Gastrocnemius medialis (tissue), 4 donors: ENCODE measurements around the gene ARFGAP1. TPM values are rescaled to one million over a fixed set of nuclear protein-coding genes. Genes with fewer than 3 reads are reported as not detected.

ENCODE experiments used
- ATAC-seq, 2 donors: fragments of 150-250 bp; one replicate each; pipeline ENCODE4 v1.9.1; 2016
- DNase-seq, 2 donors: peaks; one replicate each; pipeline ENCODE4 v3.0.0-alpha.2; 2019
- H3K27ac ChIP-seq, 4 donors: fragments of 200-600 bp; sonication (generic); 1 replicate in 1 of 4; 2 replicates in 3 of 4; pipeline ENCODE4 v1.5.1; 2016 to 2018; ENCODE audit warnings: mild to moderate bottlenecking in 2 of 4, moderate library complexity in 1 of 4
- H3K27me3 ChIP-seq, 3 donors: fragments of 200-600 bp; sonication (generic) in 2 of 3; 1 replicate in 1 of 3; 2 replicates in 2 of 3; pipeline versions ENCODE4 v1.5.1 to v1.6.0; 2016 to 2019; ENCODE audit warnings: mild to moderate bottlenecking in 1 of 3, moderate library complexity in 1 of 3
- H3K36me3 ChIP-seq, 2 donors: fragments of 200-600 bp; sonication (generic) in 1 of 2; one replicate each; pipeline ENCODE4 v1.5.1; 2017 to 2018
- H3K4me1 ChIP-seq, 2 donors: fragments of 200-600 bp; sonication (generic) in 1 of 2; one replicate each; pipeline ENCODE4 v1.5.1; 2016 to 2017; ENCODE audit warnings: mild to moderate bottlenecking in 2 of 2
- H3K4me3 ChIP-seq, 4 donors: fragments of 200-600 bp; sonication (generic) in 3 of 4; 1 replicate in 1 of 4; 2 replicates in 3 of 4; pipeline ENCODE4 v1.5.1; 2016 to 2019; ENCODE audit warnings: mild to moderate bottlenecking in 2 of 4
- H3K9me3 ChIP-seq, 3 donors: fragments of 200-600 bp; sonication (generic) in 2 of 3; 1 replicate in 1 of 3; 2 replicates in 2 of 3; pipeline ENCODE4 v1.5.1; 2016 to 2019
- POLR2A ChIP-seq, 2 donors: fragments of 450-650 bp; IDR thresholded peaks; one replicate each; pipeline ENCODE4 v1.6.1; 2017; ENCODE audit warnings: antibody characterized with exemption in 2 of 2, mild to moderate bottlenecking in 2 of 2, moderate library complexity in 2 of 2
- in situ Hi-C, 4 donors: fragments of 200-750 bp; cut with MboI; loops; one replicate each; pipeline versions ENCODE4 v1.15.0 to v1.8.0; 2017; ENCODE audit warnings: low sequenced_read_pairs in 4 of 4
- intact Hi-C: fragments of 100-400 bp; cut with DNase I; formaldehyde crosslinking; loops from one replicate; pipeline ENCODE4 v1.15.1; 2023; ENCODE audit warnings: low total_unique reads
- total RNA-seq, 4 donors: library from RNA; depleted of rRNA; stranded (reverse); fragments of >200 nt; gene quantifications; one replicate each; pipeline versions ENCODE4 v1.1.0 to v1.2.3, GENCODE V29; 2016
- TF ChIP-seq, protein P1 (sequence below), 5 experiments: fragments of 450-650 bp in 3 of 5; fragments of 200-600 bp in 2 of 5; sonication (generic) in 2 of 5; IDR thresholded peaks in 4 of 5; conservative IDR thresholded peaks in 1 of 5; 1 replicate in 4 of 5; 2 replicates in 1 of 5; pipeline ENCODE4 v1.5.1; 2016 to 2019; ENCODE audit warnings: antibody characterized with exemption in 5 of 5, mild to moderate bottlenecking in 3 of 5, moderate library complexity in 3 of 5

ARFGAP1 gene
- total RNA-seq, 4 donors from 2014 or later = 15.2 to 24.4 (median 18.0) TPM

- H3K27ac ChIP-seq = no peak overlapping the region
- TF ChIP-seq, protein P1, sequence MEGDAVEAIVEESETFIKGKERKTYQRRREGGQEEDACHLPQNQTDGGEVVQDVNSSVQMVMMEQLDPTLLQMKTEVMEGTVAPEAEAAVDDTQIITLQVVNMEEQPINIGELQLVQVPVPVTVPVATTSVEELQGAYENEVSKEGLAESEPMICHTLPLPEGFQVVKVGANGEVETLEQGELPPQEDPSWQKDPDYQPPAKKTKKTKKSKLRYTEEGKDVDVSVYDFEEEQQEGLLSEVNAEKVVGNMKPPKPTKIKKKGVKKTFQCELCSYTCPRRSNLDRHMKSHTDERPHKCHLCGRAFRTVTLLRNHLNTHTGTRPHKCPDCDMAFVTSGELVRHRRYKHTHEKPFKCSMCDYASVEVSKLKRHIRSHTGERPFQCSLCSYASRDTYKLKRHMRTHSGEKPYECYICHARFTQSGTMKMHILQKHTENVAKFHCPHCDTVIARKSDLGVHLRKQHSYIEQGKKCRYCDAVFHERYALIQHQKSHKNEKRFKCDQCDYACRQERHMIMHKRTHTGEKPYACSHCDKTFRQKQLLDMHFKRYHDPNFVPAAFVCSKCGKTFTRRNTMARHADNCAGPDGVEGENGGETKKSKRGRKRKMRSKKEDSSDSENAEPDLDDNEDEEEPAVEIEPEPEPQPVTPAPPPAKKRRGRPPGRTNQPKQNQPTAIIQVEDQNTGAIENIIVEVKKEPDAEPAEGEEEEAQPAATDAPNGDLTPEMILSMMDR (IDR thresholded peaks at IDR 0.05 in 4 of 5, conservative IDR thresholded peaks at IDR 0.05 in 1 of 5) = no peak
- no peak for TF ChIP-seq POLR2A (IDR thresholded peaks at IDR 0.05)
- peaks cover 0 to 3% of the 10 kb centered on the region in 2 donors for H3K4me1 ChIP-seq
- no peak overlapping the region for H3K4me3 ChIP-seq
- no peaks in the 10 kb centered on the region for H3K9me3 ChIP-seq
- in situ Hi-C loops (no loop called here), intact Hi-C loops (no loop called here)
- ATAC-seq (no peak), DNase-seq (no peak)
- H3K36me3 ChIP-seq = no peaks in the 10 kb centered on the region
- peaks cover 21 to 44% (median 42%) of the 10 kb centered on the region in 3 donors for H3K27me3 ChIP-seq
These were observed 11.4 kb upstream of the ARFGAP1 start for GRCh38 chr20:63261060-63261794.

DNA sequence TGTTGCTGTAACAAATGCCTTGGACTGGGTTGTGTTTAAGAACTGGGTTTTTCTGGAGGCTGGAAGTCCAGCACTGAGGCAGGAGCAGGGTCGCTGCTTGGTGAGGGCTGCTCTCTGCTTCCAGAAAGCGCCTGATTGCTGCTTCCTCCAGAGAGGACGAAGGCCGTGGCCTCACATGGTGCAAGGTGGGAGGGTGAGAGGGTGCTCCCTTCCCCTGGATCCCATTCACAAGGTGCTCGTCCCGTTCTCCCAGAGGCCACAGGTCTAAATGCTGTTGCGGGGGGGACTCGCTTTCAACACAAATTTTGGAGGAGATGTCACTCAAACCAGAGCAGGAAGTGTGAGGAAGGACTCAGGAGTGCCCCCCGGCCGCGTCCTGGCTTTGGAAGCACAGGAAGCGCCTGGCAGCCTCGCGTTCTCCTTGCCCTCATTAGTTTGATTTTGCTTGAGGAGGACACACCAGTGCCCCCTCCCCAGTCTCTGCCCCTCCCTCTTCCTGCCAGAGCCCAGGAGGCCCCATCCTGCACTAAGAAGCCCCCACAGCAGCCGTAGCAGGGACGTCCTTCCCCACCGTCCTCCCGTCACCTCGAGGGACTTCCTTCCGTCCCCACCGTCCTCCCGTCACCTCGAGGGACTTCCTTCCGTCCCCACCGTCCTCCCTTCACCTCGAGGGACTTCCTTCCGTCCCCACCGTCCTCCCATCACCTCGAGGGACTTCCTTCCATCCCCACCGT, 10.7 kb upstream of the ARFGAP1 start:
- Histone ChIP-seq H3K9me3 (no peaks in the 10 kb centered on the region), H3K27me3 (peaks cover 20 to 44% (median 44%) of the 10 kb centered on the region in 3 donors), H3K4me1 (peaks cover 0 to 5% of the 10 kb centered on the region in 2 donors), H3K4me3 (no peak overlapping the region), H3K36me3 (no peaks in the 10 kb centered on the region), H3K27ac (no peak overlapping the region)
- DNase-seq (no peak), ATAC-seq (no peak)
- intact Hi-C loops = no loop called here
- no peak for TF ChIP-seq POLR2A (IDR thresholded peaks at IDR 0.05)
- TF ChIP-seq, protein P1 (IDR thresholded peaks at IDR 0.05 in 4 of 5, conservative IDR thresholded peaks at IDR 0.05 in 1 of 5) = no peak
- in situ Hi-C loops = no loop called here

GRCh38 chr20:63262836-63263235, 9.8 kb upstream of the ARFGAP1 start:
- Histone ChIP-seq H3K36me3 (no peaks in the 10 kb centered on the region), H3K27me3 (peaks cover 29 to 53% (median 53%) of the 10 kb centered on the region in 3 donors), H3K4me1 (peaks cover 0 to 5% of the 10 kb centered on the region in 2 donors), H3K9me3 (no peaks in the 10 kb centered on the region), H3K27ac (no peak overlapping the region), H3K4me3 (no peak overlapping the region)
- no peak for ATAC-seq
- in situ Hi-C loops = no loop called here
- TF ChIP-seq, protein P1 (IDR thresholded peaks at IDR 0.05 in 4 of 5, conservative IDR thresholded peaks at IDR 0.05 in 1 of 5) = no peak
- TF ChIP-seq POLR2A (IDR thresholded peaks at IDR 0.05) = no peak
- intact Hi-C loops = no loop called here
- no peak for DNase-seq

GRCh38 chr20:63264000-63264399, 8.6 kb upstream of the ARFGAP1 start:
- no peak for ATAC-seq

DNA sequence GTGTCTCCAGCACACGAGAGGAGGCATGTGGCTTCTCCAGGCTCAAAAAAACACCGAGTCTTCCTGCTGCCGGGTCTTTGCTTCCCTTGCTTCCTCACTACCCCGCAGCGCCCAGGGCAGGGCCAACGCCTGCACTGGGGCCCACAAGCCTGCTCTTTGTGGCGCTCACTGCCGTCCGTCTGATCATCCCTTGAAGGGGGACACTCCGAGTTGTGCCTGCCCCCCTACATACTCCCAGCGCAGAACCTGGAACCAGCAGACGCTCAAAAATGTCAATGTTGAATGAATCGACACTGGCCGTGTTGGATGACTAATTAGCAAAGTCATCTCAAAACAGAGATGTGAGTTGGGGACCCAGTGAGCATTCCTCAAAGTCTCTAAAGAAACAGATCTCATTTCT, 8.1 kb upstream of the ARFGAP1 start:
- H3K27ac ChIP-seq = no peak overlapping the region
- no peak for TF ChIP-seq POLR2A (IDR thresholded peaks at IDR 0.05)
- TF ChIP-seq, protein P1 (IDR thresholded peaks at IDR 0.05 in 4 of 5, conservative IDR thresholded peaks at IDR 0.05 in 1 of 5) = no peak
- DNase-seq (no peak), ATAC-seq (no peak)
- peaks cover 36 to 64% (median 63%) of the 10 kb centered on the region in 3 donors for H3K27me3 ChIP-seq
- H3K4me3 ChIP-seq = no peak overlapping the region
- intact Hi-C loops (no loop called here), in situ Hi-C loops (no loop called here)
- H3K36me3 ChIP-seq = no peaks in the 10 kb centered on the region
- H3K9me3 ChIP-seq = no peaks in the 10 kb centered on the region
- peaks cover 0 to 5% of the 10 kb centered on the region in 2 donors for H3K4me1 ChIP-seq

More at GRCh38 chr20:63264000-63264399, 8.6 kb upstream of the ARFGAP1 start:
- DNase-seq = no peak
- in situ Hi-C loops (no loop called here), intact Hi-C loops (no loop called here)
- Histone ChIP-seq H3K36me3 (no peaks in the 10 kb centered on the region), H3K27me3 (peaks cover 36 to 59% (median 59%) of the 10 kb centered on the region in 3 donors), H3K4me3 (no peak overlapping the region), H3K27ac (no peak overlapping the region), H3K9me3 (no peaks in the 10 kb centered on the region), H3K4me1 (peaks cover 0 to 5% of the 10 kb centered on the region in 2 donors)
- no peak for TF ChIP-seq POLR2A (IDR thresholded peaks at IDR 0.05)
